GM10847 (cell line): ENCODE data around the gene HSD17B2.

ENCODE experiments used
- POLR2A ChIP-seq: IDR thresholded peaks from 2 replicates; pipeline ENCODE4 v1.6.1; 2011; ENCODE audit not compliant: insufficient read length; ENCODE audit errors: extremely low read depth

Gene HSD17B2

GRCh38 chr16:82034981-82035612 lies at the start of gene HSD17B2:
Gene HSD17B2, plus strand, starts transcription at chr16:82035253. Its CDS starts 172 bp downstream, at chr16:82035425.
- TF ChIP-seq POLR2A = no peak

DNA sequence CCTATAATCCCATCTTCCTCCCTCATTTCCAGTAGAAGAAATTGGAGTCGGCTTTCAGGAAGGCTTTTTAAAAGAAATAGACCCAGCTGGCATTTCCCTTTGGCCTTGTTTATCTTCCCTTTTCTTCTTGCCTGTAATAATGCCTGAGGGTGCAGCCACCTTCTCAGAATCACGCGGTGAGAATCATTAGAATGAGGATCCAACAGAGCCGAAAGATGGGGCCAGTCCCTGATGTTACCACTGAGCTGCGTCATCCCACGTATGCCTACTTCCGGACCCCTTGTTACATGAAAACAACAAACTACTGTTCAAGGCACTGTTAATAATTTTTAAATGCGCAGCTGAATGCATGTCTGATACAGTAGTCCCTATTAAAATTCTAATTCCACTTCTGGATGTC lies 47.9 kb upstream of the HSD17B2 start:
- TF ChIP-seq POLR2A = no peak

DNA sequence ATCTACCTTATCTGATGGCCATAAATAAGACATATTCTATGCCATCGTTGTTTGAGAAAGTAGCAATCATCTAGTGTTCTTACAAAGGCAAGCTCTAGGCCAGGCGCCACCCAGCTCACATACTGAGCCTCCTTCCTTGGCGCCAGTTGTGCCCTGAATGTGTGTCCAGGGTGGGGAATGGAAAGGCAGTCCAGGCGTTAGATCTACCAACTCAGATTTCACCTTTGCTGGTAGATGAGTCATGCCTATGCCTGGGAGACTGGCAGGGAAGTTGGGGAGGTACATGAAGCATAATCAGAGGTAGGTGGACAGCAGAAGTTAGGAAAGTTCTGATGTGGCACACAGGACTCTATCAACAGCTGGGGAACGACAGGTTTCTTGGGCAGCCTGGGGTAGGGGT lies 47.3 kb upstream of the HSD17B2 start:
- TF ChIP-seq POLR2A = no peak

DNA sequence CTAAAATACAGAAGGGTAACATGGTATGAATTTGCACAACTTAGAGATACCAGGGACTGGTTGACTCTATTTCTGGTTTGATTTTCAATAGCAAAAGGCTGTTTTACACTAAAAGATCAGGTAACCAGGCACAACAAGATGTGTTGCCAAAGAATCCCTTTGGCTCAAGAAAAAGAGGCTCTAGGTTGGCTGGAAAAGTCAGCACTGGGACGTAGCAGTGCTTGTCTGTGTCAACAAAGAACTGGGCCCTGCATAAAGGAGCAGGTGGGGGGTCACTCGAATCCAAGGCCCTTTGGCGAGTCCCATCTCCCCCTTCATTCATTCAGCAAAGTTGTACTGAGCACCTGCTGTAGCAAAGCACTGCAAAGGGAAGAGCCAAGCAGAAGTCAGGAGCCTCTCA lies 42.2 kb upstream of the HSD17B2 start:
- no peak for TF ChIP-seq POLR2A

DNA sequence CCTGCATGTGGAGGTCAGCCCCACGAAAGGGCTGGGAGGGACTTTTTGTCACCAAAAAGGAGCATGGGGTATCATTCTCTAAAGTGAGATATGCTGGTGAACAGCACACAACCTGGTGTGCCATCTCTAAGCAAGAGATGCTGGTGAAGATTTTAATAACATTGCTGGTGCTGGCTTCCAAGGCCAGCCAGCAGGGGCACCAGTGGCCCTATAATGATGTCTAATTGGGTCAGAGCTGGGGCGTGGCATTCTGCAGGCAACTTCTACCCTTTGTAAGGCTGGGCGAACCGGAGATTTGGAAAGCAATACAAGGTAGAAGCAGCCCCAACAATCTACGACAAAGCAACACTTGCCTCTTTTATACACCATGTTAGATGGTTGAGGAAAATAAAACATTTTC lies 40.6 kb upstream of the HSD17B2 start:
- TF ChIP-seq POLR2A = no peak

DNA sequence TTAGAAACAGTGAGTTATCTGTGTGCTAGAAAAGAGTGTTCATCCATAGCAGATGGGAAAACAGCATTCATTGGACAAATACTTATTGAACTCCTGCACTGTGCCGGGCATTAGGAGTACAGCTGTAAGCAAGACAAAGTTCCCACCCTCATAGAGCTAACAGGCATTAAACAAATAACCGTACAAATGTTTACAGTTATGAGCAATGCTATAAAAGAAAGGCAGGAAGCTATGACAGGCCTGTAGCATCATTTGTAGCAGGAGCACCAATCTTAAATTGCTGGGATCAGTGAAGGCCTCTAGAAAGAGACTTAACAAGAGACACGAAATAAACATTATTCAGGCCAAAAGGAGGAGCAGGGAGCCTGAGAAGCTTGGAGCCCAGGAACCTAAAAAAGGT lies 39.4 kb upstream of the HSD17B2 start:
- TF ChIP-seq POLR2A = no peak

DNA sequence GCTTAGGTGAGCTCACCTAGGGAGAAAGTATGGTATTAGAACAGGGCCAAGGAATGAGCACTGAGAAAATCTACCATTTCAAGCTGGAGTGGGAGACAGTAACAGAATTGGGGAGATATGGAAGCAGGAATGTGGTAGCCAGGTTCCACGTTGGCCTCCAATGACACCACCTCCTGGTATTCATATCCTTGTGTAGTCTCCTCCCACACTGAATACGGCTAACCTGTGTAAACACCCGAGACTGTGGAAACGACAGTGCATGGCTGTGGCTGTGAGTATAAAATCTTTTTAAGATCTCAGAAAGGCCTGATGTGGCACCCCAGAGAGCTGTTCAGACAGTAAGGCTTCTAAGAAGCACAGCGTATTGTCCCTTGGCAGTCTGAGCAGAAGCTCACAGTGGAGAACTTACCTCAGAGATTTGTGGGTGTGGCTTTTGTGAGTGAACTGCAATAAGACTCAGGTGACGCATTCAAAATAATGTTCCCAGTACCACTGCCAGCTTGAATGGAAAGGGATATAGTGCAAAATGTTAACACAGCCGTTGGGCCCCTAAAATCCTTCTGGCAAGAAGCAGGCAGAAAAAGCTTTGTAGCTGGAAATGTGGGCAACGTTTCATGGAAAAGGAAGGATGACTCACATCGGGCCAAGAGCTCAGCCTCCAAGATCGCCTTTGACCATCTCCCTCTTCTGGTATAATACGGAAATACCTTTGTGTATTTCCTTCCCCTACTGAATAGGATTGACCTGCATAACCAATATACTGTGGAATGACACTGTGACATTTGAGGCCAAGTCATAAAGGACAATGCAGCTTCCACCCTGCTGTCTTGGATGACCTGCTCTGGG lies 38.2 kb upstream of the HSD17B2 start:
- TF ChIP-seq POLR2A = no peak

DNA sequence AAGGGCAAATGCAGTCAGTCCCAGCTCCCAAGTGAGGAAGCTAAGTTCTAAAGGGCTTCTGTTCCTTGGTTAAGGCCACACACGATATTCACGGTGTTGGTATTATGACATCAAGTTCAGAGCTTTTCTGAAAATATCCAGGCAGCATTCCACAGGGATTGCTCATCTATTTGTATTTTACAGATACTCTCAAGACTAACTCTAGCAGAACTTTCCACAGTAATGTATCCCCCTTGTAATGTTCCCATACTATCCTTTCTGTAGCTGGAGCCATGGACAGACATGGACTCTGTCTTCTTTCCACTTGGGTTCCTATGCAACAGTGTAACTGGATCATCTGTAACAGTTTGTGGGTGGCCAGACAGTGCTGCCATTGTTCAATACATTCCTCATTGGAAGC lies 37.3 kb upstream of the HSD17B2 start:
- no peak for TF ChIP-seq POLR2A

DNA sequence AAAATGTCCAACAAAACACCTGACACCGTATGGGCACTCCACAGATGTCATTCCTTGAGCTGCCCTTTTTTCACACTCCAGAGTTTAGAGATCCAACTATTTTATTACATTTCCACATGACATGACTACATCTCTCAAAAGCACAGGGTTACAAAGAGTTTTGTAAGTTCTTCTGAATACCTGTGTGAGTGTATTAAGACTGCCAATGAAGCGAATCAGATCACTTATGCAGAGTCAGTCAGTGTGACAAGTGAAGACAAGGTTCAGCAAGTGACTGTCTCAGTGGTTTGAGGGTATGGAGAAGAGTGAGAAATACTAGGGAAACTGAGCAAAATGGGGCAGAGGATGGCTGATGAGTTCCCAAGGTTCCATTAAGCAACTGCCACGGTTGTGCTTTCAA lies 32.2 kb upstream of the HSD17B2 start:
- no peak for TF ChIP-seq POLR2A

DNA sequence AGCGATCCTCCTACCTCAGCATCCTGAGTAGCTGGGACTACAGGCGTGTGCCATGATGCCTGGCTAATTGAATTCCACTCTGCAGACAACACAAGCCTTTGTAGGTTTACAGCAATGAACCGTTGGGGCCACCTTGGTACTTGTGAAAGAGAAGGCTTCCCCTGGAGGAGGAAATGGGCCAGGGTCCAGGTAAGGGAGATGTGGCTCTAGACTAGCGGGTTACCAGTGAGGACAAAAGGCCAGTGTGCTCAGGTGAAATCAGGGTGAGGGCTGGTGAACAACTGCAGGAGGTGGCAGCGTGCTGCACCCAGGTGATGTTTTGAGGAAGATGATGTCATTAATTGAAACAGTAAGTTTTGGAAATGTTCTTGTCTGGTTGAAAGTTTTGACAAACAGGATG lies 30.5 kb upstream of the HSD17B2 start:
- TF ChIP-seq POLR2A = no peak

DNA sequence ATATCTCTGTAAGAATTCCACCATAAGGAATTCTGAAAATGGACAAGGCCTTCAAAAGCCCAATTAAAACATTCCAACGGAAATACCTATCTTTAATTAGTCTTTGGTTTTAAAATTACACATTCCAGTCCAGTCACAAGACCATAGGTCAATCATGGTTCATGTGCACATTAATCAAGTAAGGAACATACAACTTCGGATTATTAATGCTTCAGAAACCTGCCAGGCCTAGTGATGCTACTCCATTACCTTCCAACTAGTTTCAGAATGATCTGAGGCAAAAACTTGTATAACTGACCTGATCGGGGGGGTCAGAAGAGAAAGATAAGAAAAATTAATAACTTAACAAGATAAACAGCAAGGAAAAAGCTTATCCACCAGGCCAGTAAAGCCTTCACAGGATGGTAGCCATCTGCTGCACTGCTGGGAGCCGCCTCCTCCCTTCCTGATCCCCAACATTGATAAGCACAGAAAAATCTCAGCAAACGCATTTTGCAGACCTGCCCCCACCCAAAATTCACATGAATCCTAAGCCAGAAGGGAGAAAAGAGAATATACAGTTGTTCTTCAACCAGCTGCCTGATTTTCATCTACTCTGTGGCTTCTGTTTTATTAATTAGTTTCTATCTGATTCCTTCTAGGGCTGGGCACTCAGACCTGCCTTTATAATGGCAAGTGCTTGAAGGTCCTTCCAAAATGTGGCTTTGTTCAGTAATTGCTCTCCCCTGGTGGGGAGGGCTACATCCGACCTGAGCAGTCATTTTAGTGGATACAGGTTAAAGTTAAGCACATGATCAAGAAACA lies 29.8 kb upstream of the HSD17B2 start:
- no peak for TF ChIP-seq POLR2A

GRCh38 chr16:82006036-82006435 lies 29.0 kb upstream of the HSD17B2 start:
- no peak for TF ChIP-seq POLR2A

- TF ChIP-seq POLR2A = no peak
These were observed 27.9 kb upstream of the HSD17B2 start for GRCh38 chr16:82007189-82007588.

DNA sequence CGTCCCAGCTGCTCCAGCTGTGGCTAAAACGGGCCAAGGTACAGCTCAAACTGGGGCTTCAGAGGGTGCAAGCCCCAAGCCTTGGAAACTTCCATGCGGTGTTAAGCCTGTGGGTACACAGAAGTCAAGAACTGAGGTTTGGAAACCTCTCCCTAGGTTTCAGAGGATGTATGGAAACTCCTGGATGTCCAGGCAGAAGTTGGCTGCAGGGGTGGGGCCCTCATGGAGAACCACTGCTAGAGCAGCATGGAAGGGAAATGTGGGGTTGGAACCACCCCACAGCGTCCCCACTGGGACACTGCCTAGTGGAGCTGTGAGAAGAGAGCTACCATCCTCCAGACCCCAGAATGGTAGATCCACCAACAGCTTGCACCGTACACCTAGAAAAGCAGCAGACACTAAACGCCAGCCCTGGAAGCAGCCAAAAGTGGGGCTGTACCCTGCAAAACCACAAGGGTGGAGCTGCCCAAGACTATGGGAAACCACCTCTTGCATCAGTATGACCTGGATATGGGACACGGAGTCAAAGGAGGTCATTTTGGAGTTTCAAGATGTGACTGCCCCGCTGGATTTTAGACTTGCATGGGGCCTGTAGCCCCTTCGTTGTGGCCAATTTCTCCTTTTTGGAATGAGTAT lies 26.0 kb upstream of the HSD17B2 start:
- TF ChIP-seq POLR2A = no peak

DNA sequence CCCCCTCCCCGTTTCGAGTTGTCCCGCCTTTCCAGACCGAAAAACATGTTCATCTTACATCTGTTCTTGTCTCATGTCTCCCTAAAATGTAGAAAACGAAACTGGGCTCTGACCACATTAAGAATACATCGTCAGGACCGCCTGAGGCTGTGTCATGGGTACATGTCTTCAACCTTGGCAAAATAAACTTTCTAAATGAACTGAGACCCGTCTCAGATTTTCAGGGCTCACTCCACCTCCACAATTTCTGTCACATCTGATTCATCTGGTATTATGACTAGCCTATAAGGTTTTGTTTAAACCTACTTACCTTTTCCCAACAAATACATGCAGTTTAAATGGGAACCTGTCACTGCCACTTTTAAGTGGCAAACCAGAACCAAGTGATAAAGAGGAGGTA lies 24.4 kb upstream of the HSD17B2 start:
- no peak for TF ChIP-seq POLR2A

DNA sequence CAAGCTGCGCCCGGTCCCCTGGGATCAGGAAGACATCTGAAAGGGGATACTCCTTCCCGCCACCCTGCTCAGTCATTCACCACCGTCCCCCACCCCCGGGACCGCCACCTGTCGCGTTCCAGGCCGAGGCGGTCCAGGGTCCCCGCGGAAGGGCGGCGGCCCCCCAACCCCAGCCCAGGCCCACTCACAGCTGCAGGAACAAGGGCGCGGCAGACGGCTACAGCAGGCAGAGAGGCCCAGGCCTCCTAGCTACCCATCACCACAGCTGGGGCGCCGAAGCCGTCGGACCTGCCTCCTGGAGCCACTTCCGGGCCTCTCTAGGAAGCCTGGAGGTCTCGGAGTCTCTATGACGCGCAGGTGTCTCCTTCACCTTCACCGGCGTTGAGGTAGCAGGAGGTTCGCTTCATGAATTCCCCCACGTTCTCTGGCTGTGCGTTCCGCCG lies 23.8 kb upstream of the HSD17B2 start, which contains the start of gene SDR42E1:
TSS of gene SDR42E1 (minus strand) at position 272 of the 443 bp plus-strand sequence. CDS start 10,612 bp downstream, outside the sequence.
- no peak for TF ChIP-seq POLR2A

DNA sequence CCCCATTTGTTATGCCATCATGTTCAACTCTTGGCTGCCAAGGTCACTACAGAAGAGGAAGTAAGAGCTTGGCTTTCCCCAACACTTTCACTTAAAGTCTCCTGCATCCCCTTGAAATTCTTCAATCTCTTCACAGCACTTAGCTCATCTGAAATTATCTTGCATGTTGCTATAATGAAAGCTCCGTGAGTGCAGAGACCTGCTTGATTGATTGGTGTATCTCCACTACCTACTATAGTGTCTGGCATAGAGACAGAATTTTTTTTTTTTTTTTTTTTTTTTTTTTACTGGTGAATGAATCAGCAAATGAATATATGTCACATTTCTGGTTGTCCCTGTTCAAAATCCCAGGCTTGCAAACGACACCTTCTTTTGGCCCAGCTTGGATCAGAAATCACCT lies 21.9 kb upstream of the HSD17B2 start:
- no peak for TF ChIP-seq POLR2A
